A549 treated with Hydrocortisone at 1 μM for 4 hours (cell line): Measurements from ENCODE around the gene FGF19. TPM values are rescaled to one million over a fixed set of nuclear protein-coding genes. Genes with fewer than 3 reads are reported as not detected.

Experiments used
- total RNA-seq: library from RNA; stranded (reverse); fragments of 200-300 nt; extraction: Qiagen RNA extraction; gene quantifications from 5 replicates; pipeline ENCODE4 v1.2.3, GENCODE V29; 2022

The FGF19 gene, protein sequence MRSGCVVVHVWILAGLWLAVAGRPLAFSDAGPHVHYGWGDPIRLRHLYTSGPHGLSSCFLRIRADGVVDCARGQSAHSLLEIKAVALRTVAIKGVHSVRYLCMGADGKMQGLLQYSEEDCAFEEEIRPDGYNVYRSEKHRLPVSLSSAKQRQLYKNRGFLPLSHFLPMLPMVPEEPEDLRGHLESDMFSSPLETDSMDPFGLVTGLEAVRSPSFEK
- 0.05 to 0.14 TPM (median 0.08 TPM) in 4 of 5 replicates, not detected in the other for total RNA-seq

DNA sequence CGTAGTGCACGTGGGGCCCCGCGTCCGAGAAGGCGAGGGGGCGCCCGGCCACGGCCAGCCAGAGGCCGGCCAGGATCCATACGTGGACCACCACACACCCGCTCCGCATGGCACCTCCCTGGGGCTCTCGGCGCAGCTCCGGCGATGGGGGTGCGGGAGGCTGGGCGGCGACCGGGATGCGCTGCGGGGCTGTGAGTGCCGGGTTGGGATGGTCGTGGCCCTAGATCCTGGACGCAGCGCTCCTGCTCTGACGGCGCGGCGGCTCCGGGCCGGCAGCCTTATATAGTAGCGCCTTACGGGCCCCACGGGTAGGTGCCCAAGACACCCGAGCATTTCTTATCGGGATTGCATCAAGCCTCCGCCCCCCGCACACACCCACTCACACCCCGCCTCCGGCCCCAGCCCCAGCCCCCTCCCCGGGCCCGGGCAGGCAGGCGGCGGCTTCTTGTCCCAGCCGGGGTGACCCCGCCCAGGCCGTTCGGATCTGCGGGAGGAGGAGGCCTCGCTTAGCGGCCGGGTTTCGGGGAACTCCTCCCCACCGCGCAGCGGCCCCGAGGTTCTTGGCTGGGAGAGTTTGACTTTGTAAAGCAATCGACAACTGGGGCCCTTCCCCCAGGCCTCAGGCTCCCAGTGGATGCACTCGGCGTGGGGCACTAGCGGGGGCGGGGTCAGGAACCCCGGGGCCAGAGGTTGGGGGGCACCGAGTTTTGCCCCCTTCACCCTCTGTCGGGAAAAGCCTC, at the start of gene FGF19:
TSS of gene FGF19 (minus strand) at position 255 of the 740 bp plus-strand sequence. CDS start at position 109, 146 bp downstream.

DNA sequence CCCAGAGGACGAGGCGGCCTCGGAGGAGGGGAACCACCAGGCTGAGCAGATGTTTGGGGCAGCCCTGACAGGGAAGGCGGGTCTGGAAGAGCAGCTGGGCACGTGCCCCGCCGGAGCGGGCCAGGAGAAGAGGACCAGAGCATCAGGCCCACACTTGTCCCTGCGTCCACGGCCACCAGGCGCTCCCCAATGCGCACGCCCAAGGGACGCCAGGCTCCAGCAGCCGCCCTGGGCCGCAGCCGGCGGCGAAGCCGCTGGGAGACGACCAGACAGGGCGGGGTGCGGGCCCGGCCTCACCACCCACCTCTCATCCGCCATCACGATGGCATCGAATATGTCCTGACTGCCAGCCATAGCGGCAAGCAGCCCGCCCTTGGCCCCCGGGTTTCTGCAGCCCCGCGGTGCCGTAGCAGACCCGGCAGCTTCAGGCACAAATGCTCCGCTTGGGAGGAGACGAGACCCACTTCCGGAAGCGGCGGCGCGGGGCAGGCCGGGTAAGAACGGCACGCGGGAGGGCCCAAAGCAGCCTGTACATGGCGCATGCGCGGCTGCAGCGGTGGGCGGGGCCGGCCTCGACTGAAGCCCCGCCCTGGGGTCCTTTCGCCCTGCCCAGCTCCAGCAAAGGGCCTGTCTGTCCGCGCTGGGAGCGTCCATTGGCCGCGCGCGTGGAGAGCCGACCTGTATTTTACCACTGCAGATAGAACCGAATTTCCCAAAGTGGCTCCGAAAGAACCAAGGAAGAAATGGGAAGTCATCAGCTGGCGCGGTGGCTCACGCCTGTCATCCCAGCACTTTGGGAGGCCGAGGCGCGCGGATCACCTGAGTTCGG, 28.7 kb downstream of the FGF19 start, which contains the start of gene LTO1:
TSS of gene LTO1 (minus strand) at position 468 of the 829 bp plus-strand sequence. CDS start at position 354, 114 bp downstream.

Other genes with a start within 250 kb of the FGF19 start
- 0.05 TPM in 1 of 5 replicates, not detected in the others for gene LINC01488, start 222.4 kb downstream of the FGF19 start, total RNA-seq
- 180 to 225 TPM (median 202 TPM) in 5 replicates for gene CCND1, start 62.9 kb downstream of the FGF19 start, total RNA-seq
- gene LTO1, start 28.7 kb downstream of the FGF19 start, total RNA-seq, result 30.0 to 39.6 TPM (median 34.6 TPM) in 5 replicates
- not detected in 5 replicates for gene FGF4, start 71.3 kb upstream of the FGF19 start, total RNA-seq
- not detected in 5 replicates for gene FGF3, start 115.4 kb upstream of the FGF19 start, total RNA-seq